CD4-positive, alpha-beta T cell treated with Interleukin-17A for 1 hour (primary cell): ENCODE results near the gene WDFY2.
A peak's percentile ranks its signal among the peaks of the same experiment; 100 is the strongest.

Experiments used
- DNase-seq: peaks from one replicate; pipeline ENCODE4 v3.0.0-alpha.2; 2020

The WDFY2 gene

DNA sequence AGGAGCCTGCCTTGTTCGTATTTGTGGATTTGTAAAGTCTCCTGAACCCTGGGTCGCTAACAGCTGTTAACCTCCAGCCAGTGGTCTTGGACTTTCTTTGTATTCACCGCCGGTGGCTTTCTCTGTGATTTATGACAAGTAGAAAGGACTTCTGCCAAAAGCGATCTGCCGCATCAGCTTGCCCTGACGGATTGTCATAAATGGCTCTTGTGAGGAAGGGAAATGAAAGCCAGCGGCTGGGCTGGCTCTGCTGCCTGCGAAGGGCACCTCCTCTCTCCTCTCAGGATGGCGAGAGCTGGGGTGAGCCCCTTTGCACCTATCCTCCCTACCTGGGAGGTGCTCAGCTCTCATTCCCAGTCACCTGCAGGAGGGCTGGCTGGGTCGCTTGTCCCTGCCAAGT, 194.1 kb downstream of the WDFY2 start:
- no peak for DNase-seq

DNA sequence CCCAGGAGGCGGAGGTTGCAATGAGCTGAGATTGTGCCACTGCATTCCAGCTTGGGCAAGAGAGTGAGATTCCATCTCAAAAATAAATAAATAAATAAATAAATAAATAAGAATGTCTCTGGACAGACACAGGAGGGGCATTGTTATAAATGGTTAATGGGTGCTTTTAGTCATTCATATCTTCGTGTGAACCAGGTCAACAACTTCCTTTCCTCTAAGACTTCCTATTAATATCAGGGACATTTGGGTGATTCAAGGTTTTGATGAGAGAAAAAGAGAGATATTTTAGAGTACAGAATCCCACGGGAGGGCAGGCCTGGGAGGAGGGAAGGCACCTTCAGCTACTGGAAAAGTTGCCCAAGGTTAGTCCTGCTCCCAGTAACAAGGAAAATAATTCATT, 195.8 kb downstream of the WDFY2 start:
- no peak for DNase-seq

- no peak for DNase-seq
Measured at GRCh38 chr13:51781246-51782022, 197.2 kb downstream of the WDFY2 start.

- DNase-seq: no peak
Measured at GRCh38 chr13:51782026-51782710, 197.9 kb downstream of the WDFY2 start.

- DNase-seq: no peak
Measured at GRCh38 chr13:51783428-51784094, 199.3 kb downstream of the WDFY2 start.

- DNase-seq: no peak
Measured at GRCh38 chr13:51784097-51784496, 199.8 kb downstream of the WDFY2 start.

DNA sequence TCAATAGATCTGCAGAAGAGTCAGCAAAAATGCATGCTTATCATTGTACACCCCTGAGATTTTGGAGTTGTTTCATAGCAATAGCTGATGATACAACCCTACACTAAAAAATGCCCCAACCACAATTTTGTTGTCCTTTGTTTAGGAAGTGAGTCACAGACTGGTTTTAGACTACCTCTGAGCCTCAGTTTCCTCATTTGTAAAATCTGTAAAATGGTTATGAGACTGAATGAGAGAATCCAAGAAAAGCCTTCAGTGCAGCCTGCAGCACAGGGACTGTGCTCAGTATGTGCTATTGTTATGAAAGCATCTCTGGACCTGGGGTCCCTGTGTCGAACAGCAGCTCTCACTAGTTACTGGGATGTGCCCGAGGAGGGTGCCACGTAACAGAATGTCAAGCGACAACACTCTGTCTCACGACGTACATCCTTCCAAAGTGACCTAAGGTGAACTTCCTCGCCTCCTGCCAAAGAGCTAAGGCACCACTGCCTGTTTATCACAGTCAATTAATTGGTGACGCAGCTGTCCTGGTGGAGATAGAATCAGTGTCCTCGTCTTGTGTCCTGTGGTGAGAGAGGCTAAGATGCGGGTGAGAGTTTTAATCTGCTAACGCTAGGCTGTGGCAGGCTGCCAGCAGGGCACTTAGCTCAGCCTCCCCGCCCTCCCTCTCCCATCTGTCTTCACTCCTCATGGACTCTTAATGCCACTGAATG, 201.6 kb downstream of the WDFY2 start:
- DNase-seq: no peak

DNA sequence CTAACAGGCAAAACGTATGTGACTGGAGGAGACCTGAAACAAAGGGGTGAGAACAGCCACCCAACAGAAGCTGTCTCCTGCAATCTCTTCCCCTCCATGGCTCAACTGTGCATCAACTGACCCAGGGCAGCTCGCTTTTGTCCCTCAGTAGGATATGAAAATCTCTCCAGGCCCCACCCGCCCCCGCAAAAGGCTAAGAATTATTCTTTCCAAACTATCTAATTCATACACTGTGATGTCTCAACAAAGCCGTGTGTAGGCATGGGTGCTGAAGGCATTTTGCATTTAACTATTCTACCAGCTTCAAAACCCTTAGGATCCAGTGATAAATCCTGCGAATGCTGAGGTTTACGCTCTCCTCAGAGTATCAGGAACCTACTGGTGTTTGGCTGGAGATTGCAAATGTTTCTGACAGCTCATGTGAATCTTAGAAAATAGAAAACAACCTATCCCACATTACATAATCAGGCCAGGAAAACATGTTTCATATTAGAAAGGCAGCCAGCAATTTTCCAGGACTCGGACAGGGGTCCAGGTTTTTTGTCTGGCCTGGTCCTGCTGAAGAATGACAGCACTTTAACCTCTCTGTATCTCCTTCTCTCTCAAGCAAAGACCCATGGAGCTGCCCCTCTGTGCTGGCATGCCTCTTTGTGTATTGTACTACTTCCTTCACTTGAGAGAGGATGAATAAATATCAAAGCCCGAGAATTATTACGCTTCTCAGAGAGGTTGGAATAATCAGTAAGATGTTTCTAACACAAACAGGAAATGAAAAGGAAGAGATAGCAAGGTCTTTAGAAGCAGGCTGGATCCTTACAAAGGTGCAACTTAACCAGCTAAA, 202.4 kb downstream of the WDFY2 start:
- DNase-seq: no peak

DNA sequence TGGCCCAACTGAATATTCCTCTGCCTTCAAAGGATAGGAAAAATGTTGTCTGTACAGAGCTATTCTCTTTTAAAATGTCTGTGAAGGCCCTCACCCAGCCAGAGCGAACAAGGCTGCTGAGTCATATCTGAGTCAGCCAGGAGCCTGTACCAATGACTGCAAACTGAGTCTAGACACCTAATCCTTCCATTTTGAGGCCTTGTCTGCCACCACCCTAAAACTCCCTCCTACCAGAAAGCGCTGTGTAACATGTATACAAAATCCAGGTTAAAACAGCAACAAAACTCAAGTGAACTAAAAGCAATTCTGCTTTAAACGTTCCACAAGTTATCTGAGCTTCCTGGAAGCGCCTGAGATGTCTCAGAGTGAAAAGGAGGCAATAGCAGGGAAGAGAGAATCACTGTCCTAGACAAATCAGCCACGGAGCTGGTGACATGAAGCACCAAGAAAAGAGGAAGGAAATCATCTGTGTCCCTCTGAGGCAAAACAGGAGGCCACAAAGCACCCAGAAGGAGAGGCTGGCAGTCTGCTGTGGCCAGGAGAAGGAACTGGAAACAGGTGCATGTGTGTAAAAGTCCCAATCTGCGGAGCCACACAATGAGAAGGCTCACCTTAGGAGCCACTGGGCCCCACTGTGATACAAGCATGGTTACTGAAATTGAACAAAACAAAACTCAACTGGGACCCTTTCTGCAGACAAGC, 209.5 kb downstream of the WDFY2 start:
- peak; percentile 10 for DNase-seq

DNA sequence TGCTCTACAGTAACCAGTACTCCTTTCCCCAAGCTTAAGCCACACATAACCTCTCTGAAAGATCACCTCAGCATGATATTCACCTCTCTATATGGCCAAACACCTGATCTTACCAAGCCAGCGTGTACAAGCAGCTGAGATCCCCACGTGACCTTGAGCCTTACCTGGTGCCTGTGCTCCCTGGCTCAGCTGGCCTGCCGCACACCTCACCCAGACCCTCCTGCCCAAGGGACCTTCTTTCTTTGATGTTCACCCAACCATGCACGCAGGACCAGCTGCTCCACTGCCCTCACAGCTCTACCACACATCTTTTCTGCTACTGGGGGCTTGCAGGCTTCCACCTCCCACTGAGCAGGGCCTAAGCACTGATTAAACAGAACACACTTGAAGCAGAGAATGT, 210.7 kb downstream of the WDFY2 start:
- no peak for DNase-seq

GRCh38 chr13:51795419-51795818, 211.2 kb downstream of the WDFY2 start:
- no peak for DNase-seq

GRCh38 chr13:51796546-51796945, 212.3 kb downstream of the WDFY2 start:
- no peak for DNase-seq

DNA sequence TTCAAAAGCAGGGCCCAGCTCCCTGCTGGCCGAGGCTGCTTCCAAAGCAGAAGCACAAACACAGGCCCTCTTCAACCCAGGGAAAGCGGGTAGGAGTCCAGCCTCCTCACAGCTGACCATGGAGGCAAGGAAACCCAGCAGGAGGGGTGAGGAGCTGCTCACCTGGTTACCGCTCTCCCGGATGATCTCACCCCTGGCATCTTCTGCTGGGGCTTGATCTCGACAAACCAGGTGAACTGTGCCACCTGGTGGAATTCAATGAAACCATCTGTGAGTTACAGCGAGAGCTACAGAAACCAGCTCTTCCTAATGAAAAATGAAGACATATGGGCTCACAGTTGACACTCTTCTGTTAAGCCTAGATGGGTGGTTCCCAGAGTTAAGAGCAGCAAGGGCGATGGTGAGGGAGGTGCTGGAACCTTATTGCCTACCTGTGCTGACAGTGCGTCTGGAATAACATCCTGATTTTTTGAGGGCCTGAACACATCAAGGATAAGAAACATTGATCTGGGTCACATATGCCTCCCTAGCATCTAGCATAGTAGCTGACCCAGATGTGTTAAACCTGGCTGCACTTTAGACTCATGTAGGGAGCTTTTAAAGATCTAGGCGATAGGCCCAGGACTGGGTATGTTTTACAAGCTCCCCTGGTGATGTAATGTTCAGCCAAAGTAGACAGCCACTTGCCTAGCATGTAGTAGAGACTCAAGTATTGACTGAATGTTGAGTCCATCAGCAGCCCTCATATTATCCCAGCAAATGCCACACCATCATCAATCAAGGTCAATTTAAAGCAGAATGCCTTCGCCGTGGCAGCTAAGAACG, 213.6 kb downstream of the WDFY2 start:
- DNase-seq: peak; percentile 80

DNA sequence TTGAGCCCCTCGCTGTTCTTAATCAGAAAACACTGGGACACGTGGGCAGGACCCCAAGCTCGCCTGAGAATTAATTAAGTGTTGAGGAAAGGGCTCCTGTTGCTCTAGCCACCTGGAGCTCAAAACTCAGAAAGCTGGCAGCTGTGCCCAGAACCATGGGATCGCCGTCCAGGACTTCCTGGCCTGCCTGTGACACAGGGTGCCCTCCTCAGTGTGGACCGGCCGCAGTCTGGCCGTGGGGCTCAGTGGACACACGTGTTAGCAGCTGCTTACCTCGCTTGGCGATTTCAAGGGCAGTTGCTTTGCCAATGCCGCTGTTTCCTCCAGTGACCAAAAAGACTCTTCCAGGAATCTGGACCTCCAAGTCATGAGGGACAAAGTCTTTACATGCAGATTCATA, 215.0 kb downstream of the WDFY2 start:
- no peak for DNase-seq

DNA sequence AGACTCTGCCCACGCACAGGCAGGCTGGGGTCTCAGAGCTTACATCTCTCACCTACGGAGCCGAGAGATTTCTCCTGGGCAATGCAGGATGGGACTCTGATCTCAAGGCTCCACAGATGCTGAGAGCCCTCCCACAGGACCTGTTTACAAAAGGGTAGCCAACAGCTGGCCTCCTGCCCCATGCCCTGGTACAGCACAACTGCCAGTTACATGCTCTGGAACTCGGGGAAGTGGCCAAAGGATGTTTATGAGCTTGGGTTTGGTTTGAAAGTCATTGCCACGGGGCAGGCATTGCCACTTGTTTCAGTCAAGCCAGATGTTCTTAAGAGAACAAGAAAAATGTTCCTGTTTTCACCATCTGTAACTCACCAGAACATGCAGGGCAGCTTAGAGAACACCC, 216.2 kb downstream of the WDFY2 start:
- no peak for DNase-seq

DNA sequence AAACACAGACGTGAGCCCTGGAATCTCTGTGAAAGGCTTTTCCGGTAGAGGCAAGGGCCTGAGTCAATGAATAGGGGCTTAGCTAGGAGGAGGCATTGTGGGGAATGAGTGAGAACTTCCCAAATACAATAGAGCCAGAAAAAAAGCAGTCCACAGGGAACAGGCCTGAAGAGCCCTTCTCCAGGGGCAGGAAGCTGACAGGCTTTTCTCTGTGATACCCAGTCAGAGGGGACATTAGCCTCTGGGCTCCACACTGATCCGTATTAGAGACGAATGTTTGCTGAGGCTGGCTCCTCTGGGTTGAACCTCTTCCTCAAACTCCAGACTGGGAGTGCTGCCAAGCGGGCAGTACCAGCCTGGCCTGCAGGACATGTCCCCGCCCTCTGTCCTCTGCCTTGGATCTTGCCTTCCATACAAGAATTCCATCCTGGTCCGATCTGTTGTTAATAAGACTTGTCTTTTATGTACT, 217.4 kb downstream of the WDFY2 start:
- DNase-seq: no peak

DNA sequence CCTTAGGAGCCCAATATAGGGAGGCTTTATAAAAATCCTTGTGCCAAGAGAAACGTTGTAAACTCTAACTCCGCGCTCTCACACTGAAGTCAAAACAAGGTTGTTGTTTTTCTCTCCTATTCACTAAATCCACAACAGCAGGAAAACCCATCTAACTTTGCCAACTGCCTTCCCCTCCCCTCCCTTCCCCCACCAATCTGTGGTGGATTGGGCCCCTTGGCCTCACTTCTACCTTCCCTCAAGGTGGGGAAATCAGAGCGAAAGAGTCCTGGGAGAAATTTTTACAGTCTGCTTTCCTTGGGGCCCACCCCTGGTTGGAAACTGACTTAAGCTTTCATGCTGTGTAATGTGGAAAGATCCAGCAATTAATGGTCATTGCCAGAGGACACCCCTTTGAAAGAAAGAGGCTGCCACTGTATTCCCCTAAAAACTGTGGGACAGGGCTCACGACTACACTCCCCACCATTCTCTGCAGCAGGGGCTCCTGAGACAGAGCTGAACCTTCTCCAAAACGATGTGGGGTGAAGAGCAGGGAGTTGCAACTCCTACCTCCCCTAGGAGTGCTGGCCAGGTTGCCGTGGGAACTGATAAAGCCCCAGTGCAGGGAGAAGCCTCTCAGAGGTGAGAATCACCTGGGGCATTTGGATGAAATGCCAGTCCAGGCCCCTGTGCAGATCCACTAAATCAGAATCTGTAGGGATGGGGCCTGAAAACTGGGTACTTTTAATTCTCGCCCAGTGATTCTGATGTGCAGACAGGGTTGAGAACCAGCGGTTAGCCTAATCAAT, 218.6 kb downstream of the WDFY2 start:
- no peak for DNase-seq

- peak; percentile 94 for DNase-seq
Measured at GRCh38 chr13:51803422-51804294, 219.4 kb downstream of the WDFY2 start, which contains the start of gene DHRS12. TSS of gene DHRS12 (minus strand) at chr13:51804163. CDS start at chr13:51799659, 4,504 bp downstream.
